ENCODE measurements around the gene ZBTB12. TPM values are rescaled to one million over a fixed set of nuclear protein-coding genes. Genes with fewer than 3 reads are reported as not detected.
A peak's percentile ranks its signal among the peaks of the same experiment; 100 is the strongest.

Gene ZBTB12
- total and polyA plus RNA-seq, 2 of the 4 experiments (the other 2 are of a cell fraction): 2.0 to 8.5 TPM

- Histone ChIP-seq H4K8ac (ENCODE audit: low read depth in 2 of 2, low read length in 2 of 2) (no peak overlapping the region), H4K91ac (ENCODE audit: insufficient read depth, low read depth, low read length) (no peak overlapping the region), H3K4me1 (ENCODE audit: control insufficient read depth, insufficient read depth, low read length) (peaks cover 5% of the 10 kb centered on the region; the same call in 1 of the 2 replicates), H3K79me1 (ENCODE audit: low read depth in 1 of 2, low read length in 2 of 2) (no peaks in the 10 kb centered on the region), H3K9me3 (ENCODE audit: control insufficient read depth, insufficient read depth, low read length) (no peaks in the 10 kb centered on the region), H3K9me1 (ENCODE audit: insufficient read depth, low read length) (no peaks in the 10 kb centered on the region), H3K36me3 (ENCODE audit: control insufficient read depth, insufficient read depth, low read length) (no peaks in the 10 kb centered on the region), H2BK15ac (ENCODE audit: low read depth, low read length) (no peak overlapping the region), H2AK9ac (replicated peaks; ENCODE audit: low read depth, low read length, poor library complexity) (no peak overlapping the region), H3K9ac (ENCODE audit: low read depth, low read length) (no peak overlapping the region), H3K14ac (replicated peaks; ENCODE audit: low read depth, low read length) (no peak overlapping the region), H3K18ac (ENCODE audit: low read depth, low read length) (no peak overlapping the region), H3K27ac (ENCODE audit: insufficient read depth, low read length) (no peak overlapping the region), H3K27me3 (ENCODE audit: control insufficient read depth, insufficient read depth, low read length) (0 out of 2 replicates have a peak, but pooled peaks cover 2% of the 10 kb centered on the region), H3K4me2 (ENCODE audit: low read depth, low read length) (no peak overlapping the region), H4K5ac (ENCODE audit: low read depth, low read length) (no peak overlapping the region), H2BK5ac (ENCODE audit: low read depth, low read length, poor library complexity, severe bottlenecking) (no peak overlapping the region), H4K20me1 (ENCODE audit: insufficient read depth, low read length) (no peaks in the 10 kb centered on the region), H2AFZ (replicated peaks; ENCODE audit: low read length, poor library complexity) (no peak overlapping the region), H2BK20ac (ENCODE audit: low read depth, low read length) (no peak overlapping the region), H2AK5ac (ENCODE audit: low read depth, low read length) (peak overlapping the region; percentile 46; the same call in 1 of the 2 replicates), H3K56ac (ENCODE audit: extremely low read depth, insufficient read depth, low read length) (no peak overlapping the region), H2BK120ac (ENCODE audit: low read depth, low read length) (no peak overlapping the region), H3K4ac (ENCODE audit: low read depth, low read length) (no peak overlapping the region), H3K4me3 (ENCODE audit: insufficient read depth, low read depth, low read length) (no peak overlapping the region), H3K23ac (ENCODE audit: low read depth, low read length) (no peak overlapping the region; the same call in 1 of the 2 replicates)
- ATAC-seq (ENCODE audit: low read depth) (no peak), DNase-seq (no peak)
- no peak for TF ChIP-seq SMC3 (IDR thresholded peaks at IDR 0.05; ENCODE audit: low read depth, low read length)
- no peak for TF ChIP-seq RCOR1 (IDR thresholded peaks at IDR 0.05; ENCODE audit: insufficient replicate concordance, low read length)
- TF ChIP-seq RFX5 (IDR thresholded peaks at IDR 0.05; ENCODE audit: low read depth, low read length): no peak
- no peak for TF ChIP-seq RAD21 (IDR thresholded peaks at IDR 0.05; ENCODE audit: low read length)
- no peak for TF ChIP-seq MXI1 (IDR thresholded peaks at IDR 0.05; ENCODE audit: borderline replicate concordance, low read depth, low read length)
- TF ChIP-seq CEBPB (IDR thresholded peaks at IDR 0.05; ENCODE audit: low read depth, low read length): no peak
- TF ChIP-seq CHD1 (IDR thresholded peaks at IDR 0.05; ENCODE audit: low read depth, low read length): no peak
- TF ChIP-seq FOS (IDR thresholded peaks at IDR 0.05; ENCODE audit: low read depth, low read length): no peak
- TF ChIP-seq MAZ (IDR thresholded peaks at IDR 0.05; ENCODE audit: borderline replicate concordance, low read depth, low read length): no peak
- TF ChIP-seq MAFK (IDR thresholded peaks at IDR 0.05; ENCODE audit: low read depth, low read length): no peak
- no peak for TF ChIP-seq NFE2L2 (IDR thresholded peaks at IDR 0.05; ENCODE audit: low read depth, low read length)
- WGBS, 2 experiments (ENCODE audit: extremely low coverage in 2 of 2, insufficient read length in 1 of 2): 67% methylated on average over 1 of the region's 6 CpGs; no CpG with 5 or more reads in 1 of the 2 experiments
- ChIA-PET POLR2A (ENCODE audit: unreplicated experiment) (no interaction called here), CTCF (no interaction called here)
- dilution Hi-C loops (cut with HindIII; ENCODE audit: low sequenced_read_pairs, unreplicated experiment) (no loop called here), intact Hi-C loops (cut with micrococcal nuclease) (no loop called here), in situ Hi-C loops (cut with MboI; ENCODE audit: low sequenced_read_pairs) (no loop called here)
- no TSS peak for BruUV-seq (replicated peaks)
These were observed 17.9 kb upstream of the ZBTB12 start for GRCh38 chr6:31919624-31920303.

Measured in IMR-90 (cell line).